ENCODE data around the gene ZBTB7C. TPM values are rescaled to one million over a fixed set of nuclear protein-coding genes. Genes with fewer than 3 reads are reported as not detected.

ZBTB7C gene
- total and polyA plus RNA-seq, 2 of the 4 experiments (the other 2 are of a cell fraction) = not detected

DNA sequence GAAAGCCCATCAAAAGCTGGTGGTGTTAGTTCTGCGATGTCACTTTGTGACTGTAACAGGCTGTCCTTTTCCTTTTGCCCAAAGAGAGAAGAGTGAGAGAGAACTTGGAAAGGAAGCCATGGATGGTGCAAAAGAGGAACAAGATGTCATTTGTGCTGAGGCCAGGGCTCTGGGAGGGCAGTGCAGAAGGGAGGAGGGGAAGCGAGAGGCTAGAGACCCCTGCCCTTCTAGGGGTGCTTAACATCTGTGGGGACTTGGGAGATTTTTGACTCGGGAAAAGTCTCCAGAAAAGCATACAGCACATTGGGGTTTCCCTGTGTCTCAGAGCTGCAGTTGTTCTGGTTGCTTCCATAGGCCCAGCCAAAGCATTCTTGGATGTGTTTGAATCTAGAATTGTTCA, 49.6 kb downstream of the ZBTB7C start:
- Histone ChIP-seq H2AK5ac (ENCODE audit: low read depth, low read length) (no peak overlapping the region), H3K4me2 (ENCODE audit: low read depth, low read length) (no peak overlapping the region), H3K9ac (ENCODE audit: low read depth, low read length) (no peak overlapping the region), H3K4me1 (ENCODE audit: control insufficient read depth, insufficient read depth, low read length) (no peaks in the 10 kb centered on the region), H3K9me1 (ENCODE audit: insufficient read depth, low read length) (no peaks in the 10 kb centered on the region), H2BK20ac (ENCODE audit: low read depth, low read length) (no peak overlapping the region), H3K27me3 (ENCODE audit: control insufficient read depth, insufficient read depth, low read length) (peaks cover 14% of the 10 kb centered on the region; the same call in 1 of the 2 replicates), H4K20me1 (ENCODE audit: insufficient read depth, low read length) (no peaks in the 10 kb centered on the region), H3K79me1 (ENCODE audit: low read depth in 1 of 2, low read length in 2 of 2) (no peaks in the 10 kb centered on the region), H3K56ac (ENCODE audit: extremely low read depth, insufficient read depth, low read length) (no peak overlapping the region), H3K9me3 (ENCODE audit: control insufficient read depth, insufficient read depth, low read length) (no peaks in the 10 kb centered on the region), H3K18ac (ENCODE audit: low read depth, low read length) (no peak overlapping the region), H3K4me3 (ENCODE audit: insufficient read depth, low read depth, low read length) (no peak overlapping the region), H3K27ac (ENCODE audit: insufficient read depth, low read length) (no peak overlapping the region), H4K91ac (ENCODE audit: insufficient read depth, low read depth, low read length) (no peak overlapping the region), H2AK9ac (replicated peaks; ENCODE audit: low read depth, low read length, poor library complexity) (no peak overlapping the region), H4K8ac (ENCODE audit: low read depth in 2 of 2, low read length in 2 of 2) (no peak overlapping the region), H2BK5ac (ENCODE audit: low read depth, low read length, poor library complexity, severe bottlenecking) (no peak overlapping the region), H4K5ac (ENCODE audit: low read depth, low read length) (no peak overlapping the region), H3K36me3 (ENCODE audit: control insufficient read depth, insufficient read depth, low read length) (no peaks in the 10 kb centered on the region), H2BK120ac (ENCODE audit: low read depth, low read length) (no peak overlapping the region), H3K14ac (replicated peaks; ENCODE audit: low read depth, low read length) (no peak overlapping the region), H2BK15ac (ENCODE audit: low read depth, low read length) (no peak overlapping the region), H3K23ac (ENCODE audit: low read depth, low read length) (no peak overlapping the region), H3K4ac (ENCODE audit: low read depth, low read length) (no peak overlapping the region), H2AFZ (replicated peaks; ENCODE audit: low read length, poor library complexity) (no peak overlapping the region)
- dilution Hi-C loops (cut with HindIII; ENCODE audit: low sequenced_read_pairs, unreplicated experiment) (no loop called here), in situ Hi-C loops (cut with MboI; ENCODE audit: low sequenced_read_pairs) (no loop called here), intact Hi-C loops (cut with micrococcal nuclease) (no loop called here)
- no peak for TF ChIP-seq SMC3 (IDR thresholded peaks at IDR 0.05; ENCODE audit: low read depth, low read length)
- no peak for TF ChIP-seq FOS (IDR thresholded peaks at IDR 0.05; ENCODE audit: low read depth, low read length)
- no peak for TF ChIP-seq NFE2L2 (IDR thresholded peaks at IDR 0.05; ENCODE audit: low read depth, low read length)
- TF ChIP-seq, protein P1, sequence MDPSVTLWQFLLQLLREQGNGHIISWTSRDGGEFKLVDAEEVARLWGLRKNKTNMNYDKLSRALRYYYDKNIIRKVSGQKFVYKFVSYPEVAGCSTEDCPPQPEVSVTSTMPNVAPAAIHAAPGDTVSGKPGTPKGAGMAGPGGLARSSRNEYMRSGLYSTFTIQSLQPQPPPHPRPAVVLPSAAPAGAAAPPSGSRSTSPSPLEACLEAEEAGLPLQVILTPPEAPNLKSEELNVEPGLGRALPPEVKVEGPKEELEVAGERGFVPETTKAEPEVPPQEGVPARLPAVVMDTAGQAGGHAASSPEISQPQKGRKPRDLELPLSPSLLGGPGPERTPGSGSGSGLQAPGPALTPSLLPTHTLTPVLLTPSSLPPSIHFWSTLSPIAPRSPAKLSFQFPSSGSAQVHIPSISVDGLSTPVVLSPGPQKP (IDR thresholded peaks at IDR 0.05; ENCODE audit: borderline replicate concordance, low read depth, low read length) = no peak
- DNase-seq = no peak
- CTCF ChIA-PET = no interaction called here
- no TSS peak for BruUV-seq (replicated peaks)
- WGBS, 2 experiments (ENCODE audit: extremely low coverage in 2 of 2, insufficient read length in 1 of 2) = 20% methylated on average over 1 of the region's 3 CpGs; no CpG with 5 or more reads in 1 of the 2 experiments
- ATAC-seq (ENCODE audit: low read depth) = no peak
- POLR2A ChIA-PET (ENCODE audit: unreplicated experiment) = no interaction called here
